Left lung (tissue), 10 donors: Measurements from ENCODE around the gene MZB1. TPM values are rescaled to one million over a fixed set of nuclear protein-coding genes. Genes with fewer than 3 reads are reported as not detected.

ENCODE experiments used
- ATAC-seq: fragments of 200-7000 bp; cut with Tn5 transposase; one replicate; pipeline ENCODE4 v1.9.1; 2020; ENCODE audit warnings: moderate library complexity
- DNase-seq, 4 donors: peaks; one replicate each; pipeline ENCODE4 v3.0.0-alpha.2; 2013 to 2020
- H3K27ac ChIP-seq, 2 donors: fragments of 200-600 bp; sonication (generic) in 1 of 2; one replicate each; pipeline versions ENCODE4 v1.5.0 to v1.8.0; 2020 to 2021
- H3K27me3 ChIP-seq, 2 donors: fragments of 200-600 bp; sonication (generic) in 1 of 2; one replicate each; pipeline versions ENCODE4 v1.5.0 to v1.8.0; 2020 to 2021
- H3K36me3 ChIP-seq, 2 donors: fragments of 200-600 bp; sonication (generic) in 1 of 2; one replicate each; pipeline versions ENCODE4 v1.5.0 to v1.8.0; 2020 to 2021
- H3K4me1 ChIP-seq, 2 donors: fragments of 200-600 bp; one replicate each; pipeline ENCODE4 v1.8.0; 2021
- H3K4me3 ChIP-seq, 2 donors: fragments of 200-600 bp; sonication (generic) in 1 of 2; one replicate each; pipeline versions ENCODE4 v1.5.0 to v1.8.0; 2020 to 2021; ENCODE audit warnings: mild to moderate bottlenecking in 1 of 2
- H3K9me3 ChIP-seq, 2 donors: fragments of 200-600 bp; sonication (generic) in 1 of 2; one replicate each; pipeline versions ENCODE4 v1.5.0 to v1.8.0; 2020 to 2021
- intact Hi-C, 2 donors: fragments of 100-400 bp; cut with DNase I; formaldehyde crosslinking; loops; one replicate each; pipeline versions ENCODE4 v1.11.2 to v1.14.2; 2022
- polyA plus RNA-seq, 6 donors: library from polyadenylated mRNA; unstranded; fragments of 120-200 nt; gene quantifications; one replicate each; pipeline ENCODE4 v1.2.1, GENCODE V29; 2013; ENCODE audit not compliant: insufficient read length in 6 of 6
- total RNA-seq, 2 donors: library from RNA; stranded (reverse); fragmentation: NEBNext Ultra II Directional; extraction: Animal tissue kit (Norgen Biotek cat#: 25700); gene quantifications; one replicate each; pipeline ENCODE4 v1.2.1, GENCODE V29; 2021
- TF ChIP-seq, protein P1 (sequence below), 2 donors: fragments of 200-600 bp; sonication (generic) in 1 of 2; IDR thresholded peaks; one replicate each; pipeline versions ENCODE4 v1.5.0 to v1.8.0; 2021; ENCODE audit warnings: antibody characterized with exemption in 2 of 2
- donor health status: DM: no; HTN: yes; CAD: no.
- donor health status: DM: no; HTN: no; CAD: no.

Gene MZB1
- total and polyA plus RNA-seq, 8 donors = 0.41 to 10.6 (median 0.72) TPM

GRCh38 chr5:139419226-139420192 is 29.8 kb upstream of the MZB1 start:
- no peaks in the 10 kb centered on the region for H3K9me3 ChIP-seq
- TF ChIP-seq, protein P1, sequence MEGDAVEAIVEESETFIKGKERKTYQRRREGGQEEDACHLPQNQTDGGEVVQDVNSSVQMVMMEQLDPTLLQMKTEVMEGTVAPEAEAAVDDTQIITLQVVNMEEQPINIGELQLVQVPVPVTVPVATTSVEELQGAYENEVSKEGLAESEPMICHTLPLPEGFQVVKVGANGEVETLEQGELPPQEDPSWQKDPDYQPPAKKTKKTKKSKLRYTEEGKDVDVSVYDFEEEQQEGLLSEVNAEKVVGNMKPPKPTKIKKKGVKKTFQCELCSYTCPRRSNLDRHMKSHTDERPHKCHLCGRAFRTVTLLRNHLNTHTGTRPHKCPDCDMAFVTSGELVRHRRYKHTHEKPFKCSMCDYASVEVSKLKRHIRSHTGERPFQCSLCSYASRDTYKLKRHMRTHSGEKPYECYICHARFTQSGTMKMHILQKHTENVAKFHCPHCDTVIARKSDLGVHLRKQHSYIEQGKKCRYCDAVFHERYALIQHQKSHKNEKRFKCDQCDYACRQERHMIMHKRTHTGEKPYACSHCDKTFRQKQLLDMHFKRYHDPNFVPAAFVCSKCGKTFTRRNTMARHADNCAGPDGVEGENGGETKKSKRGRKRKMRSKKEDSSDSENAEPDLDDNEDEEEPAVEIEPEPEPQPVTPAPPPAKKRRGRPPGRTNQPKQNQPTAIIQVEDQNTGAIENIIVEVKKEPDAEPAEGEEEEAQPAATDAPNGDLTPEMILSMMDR (IDR thresholded peaks at IDR 0.05) = no peak
- no peak for ATAC-seq
- H3K4me1 ChIP-seq = peaks cover 7 to 8% of the 10 kb centered on the region in 2 donors
- no peak for DNase-seq
- no peak overlapping the region for H3K4me3 ChIP-seq
- H3K36me3 ChIP-seq = peaks cover 0 to 3% of the 10 kb centered on the region in 2 donors
- no peak overlapping the region for H3K27ac ChIP-seq
- intact Hi-C loops = loop anchor here in 1 of 2 donors (5.0 kb wide), 1 partner anchor 93 kb away; no protein-coding TSS in a partner anchor
- H3K27me3 ChIP-seq = no peaks in the 10 kb centered on the region

DNA sequence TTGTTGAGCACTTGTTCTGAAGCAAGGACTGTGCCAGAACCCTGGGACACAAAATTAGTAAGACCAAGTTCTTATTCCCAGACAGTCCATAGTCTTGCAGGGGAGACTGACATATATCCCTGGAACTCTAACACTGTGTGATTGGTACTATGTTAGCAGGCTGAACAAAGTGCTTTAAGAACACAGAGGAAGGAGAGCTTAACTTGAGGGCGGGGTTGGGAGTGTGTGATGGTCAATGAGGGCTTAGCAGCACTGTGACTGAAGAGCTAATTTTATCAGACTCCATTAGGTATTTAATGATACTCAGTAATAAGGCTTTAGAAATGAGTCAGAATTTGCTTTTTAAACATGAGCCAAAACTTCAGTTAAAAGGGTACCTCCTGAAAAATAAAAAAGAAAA is 29.1 kb upstream of the MZB1 start:
- H3K27me3 ChIP-seq = no peaks in the 10 kb centered on the region
- H3K36me3 ChIP-seq = no peaks in the 10 kb centered on the region
- peaks cover 7 to 8% of the 10 kb centered on the region in 2 donors for H3K4me1 ChIP-seq
- no peak overlapping the region for H3K4me3 ChIP-seq
- ATAC-seq = peak; percentile 8
- intact Hi-C loops = no loop called here
- H3K9me3 ChIP-seq = no peaks in the 10 kb centered on the region
- TF ChIP-seq, protein P1 (IDR thresholded peaks at IDR 0.05) = no peak
- no peak overlapping the region for H3K27ac ChIP-seq
- DNase-seq = no peak

- Histone ChIP-seq H3K4me1 (peaks cover 7 to 8% of the 10 kb centered on the region in 2 donors), H3K9me3 (no peaks in the 10 kb centered on the region), H3K4me3 (no peak overlapping the region), H3K27ac (no peak overlapping the region), H3K27me3 (no peaks in the 10 kb centered on the region), H3K36me3 (no peaks in the 10 kb centered on the region)
- peak in 2 of 4 donors; percentile 15 to 62 for DNase-seq
- intact Hi-C loops = no loop called here
- peak; percentile 73 for ATAC-seq
- TF ChIP-seq, protein P1 (IDR thresholded peaks at IDR 0.05) = no peak
Measured at GRCh38 chr5:139417214-139417613, 27.5 kb upstream of the MZB1 start.

- H3K4me3 ChIP-seq = no peak overlapping the region
- peak; percentile 30 for ATAC-seq
- intact Hi-C loops = no loop called here
- TF ChIP-seq, protein P1 (IDR thresholded peaks at IDR 0.05) = no peak
- peaks cover 7 to 8% of the 10 kb centered on the region in 2 donors for H3K4me1 ChIP-seq
- no peak for DNase-seq
- H3K27me3 ChIP-seq = no peaks in the 10 kb centered on the region
- H3K9me3 ChIP-seq = no peaks in the 10 kb centered on the region
- H3K27ac ChIP-seq = no peak overlapping the region
- no peaks in the 10 kb centered on the region for H3K36me3 ChIP-seq
Measured at GRCh38 chr5:139416651-139417050, 26.9 kb upstream of the MZB1 start.

DNA sequence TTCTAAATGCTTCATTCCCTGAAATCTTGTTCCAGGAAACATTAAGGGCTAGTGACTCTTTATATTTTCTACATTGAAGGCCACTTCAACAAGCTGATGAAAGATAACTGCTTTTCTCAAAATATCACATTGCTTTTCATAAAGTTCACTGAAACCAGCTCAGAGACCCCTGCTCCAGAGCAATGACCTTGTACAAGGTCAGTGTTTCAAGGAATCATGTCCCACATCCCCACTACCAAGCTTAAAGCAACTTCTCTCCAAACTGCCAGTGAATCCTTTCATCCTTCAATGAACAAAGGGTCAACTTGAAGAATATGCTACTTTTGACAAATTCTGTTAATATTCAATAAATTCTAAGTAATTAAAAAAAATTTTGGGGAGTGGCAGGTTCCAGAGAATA is 26.2 kb upstream of the MZB1 start:
- Histone ChIP-seq H3K36me3 (no peaks in the 10 kb centered on the region), H3K9me3 (no peaks in the 10 kb centered on the region), H3K4me3 (no peak overlapping the region), H3K27me3 (no peaks in the 10 kb centered on the region), H3K27ac (no peak overlapping the region), H3K4me1 (peaks cover 7 to 8% of the 10 kb centered on the region in 2 donors)
- intact Hi-C loops = no loop called here
- ATAC-seq (no peak), DNase-seq (no peak)
- TF ChIP-seq, protein P1 (IDR thresholded peaks at IDR 0.05) = no peak
